IPS-20b (cell line): Measurements from ENCODE around the gene FAM151B.
"Not testable (repeated sequence)": the region's sequence is repeated elsewhere in the genome, so short reads cannot be mapped to it uniquely, and the experiment has no call there.

Experiments
- H3K27ac ChIP-seq: one replicate; pipeline ENCODE4 v1.5.1; 2013; ENCODE audit warnings: low read length
- H3K27me3 ChIP-seq: 2 replicates; pipeline ENCODE4 v1.6.1; 2013; ENCODE audit warnings: mild to moderate bottlenecking, low read length, inconsistent platforms; ENCODE audit not compliant: insufficient read depth
- H3K36me3 ChIP-seq: 2 replicates; pipeline ENCODE4 v1.6.1; 2013; ENCODE audit warnings: low read depth, mild to moderate bottlenecking, inconsistent platforms, low read length, moderate library complexity; ENCODE audit not compliant: insufficient read depth
- H3K4me1 ChIP-seq: 2 replicates; pipeline ENCODE4 v1.6.1; 2013; ENCODE audit warnings: mild to moderate bottlenecking, control low read depth, inconsistent platforms, low read length, moderate library complexity; ENCODE audit not compliant: insufficient read depth
- H3K4me3 ChIP-seq: 2 replicates; pipeline ENCODE4 v1.5.1; 2013; ENCODE audit warnings: mild to moderate bottlenecking, low read length, inconsistent platforms
- H3K9ac ChIP-seq: 2 replicates; pipeline ENCODE4 v1.6.1; 2013; ENCODE audit warnings: low read depth, mild to moderate bottlenecking, inconsistent platforms, low read length, moderate library complexity
- H3K9me3 ChIP-seq: 2 replicates; pipeline ENCODE4 v1.6.1; 2013; ENCODE audit warnings: mild to moderate bottlenecking, low read depth, low read length, inconsistent platforms; ENCODE audit not compliant: insufficient read depth

FAM151B gene

GRCh38 chr5:80568251-80568650 is 80.4 kb downstream of the FAM151B start:
- H3K27me3 ChIP-seq: peaks cover 100% of the 10 kb centered on the region
- H3K4me1 ChIP-seq: no peaks in the 10 kb centered on the region
- H3K9ac ChIP-seq: no peak overlapping the region
- H3K27ac ChIP-seq: no peak overlapping the region
- no peaks in the 10 kb centered on the region for H3K36me3 ChIP-seq
- peak overlapping the region; percentile 68; the same call in 1 of the 2 replicates for H3K4me3 ChIP-seq
- no peaks in the 10 kb centered on the region for H3K9me3 ChIP-seq

- peaks cover 93% of the 10 kb centered on the region for H3K27me3 ChIP-seq
These were observed 81.4 kb downstream of the FAM151B start for GRCh38 chr5:80569086-80569960.

GRCh38 chr5:80569961-80570786 is 82.3 kb downstream of the FAM151B start, which contains the start of gene ANKRD34B:
Gene ANKRD34B, minus strand, starts transcription at chr5:80570280. Its CDS starts 10,261 bp downstream, at chr5:80560019.
- Histone ChIP-seq H3K9ac (no peak within 1 kb of the TSS), H3K36me3 (no peaks in the 10 kb centered on the region), H3K9me3 (no peaks in the 10 kb centered on the region), H3K4me1 (no peaks in the 10 kb centered on the region), H3K27me3 (peaks cover 84% of the 10 kb centered on the region), H3K4me3 (peak within 1 kb of the TSS; percentile 68), H3K27ac (no peak within 1 kb of the TSS)

More at GRCh38 chr5:80569086-80569960, 81.4 kb downstream of the FAM151B start:
- Histone ChIP-seq H3K4me1 (no peaks in the 10 kb centered on the region), H3K9me3 (no peaks in the 10 kb centered on the region), H3K4me3 (peak overlapping the region; percentile 68), H3K36me3 (no peaks in the 10 kb centered on the region), H3K9ac (no peak overlapping the region), H3K27ac (no peak overlapping the region)

- Histone ChIP-seq H3K9ac (no peak overlapping the region), H3K27ac (no peak overlapping the region), H3K4me1 (no peaks in the 10 kb centered on the region), H3K36me3 (no peaks in the 10 kb centered on the region), H3K27me3 (peaks cover 55% of the 10 kb centered on the region), H3K4me3 (no peak overlapping the region), H3K9me3 (no peaks in the 10 kb centered on the region)
These were observed 85.2 kb downstream of the FAM151B start for GRCh38 chr5:80573062-80573461.

- H3K27ac ChIP-seq: no peak overlapping the region
- no peak overlapping the region for H3K9ac ChIP-seq
- no peaks in the 10 kb centered on the region for H3K4me1 ChIP-seq
- peaks cover 22% of the 10 kb centered on the region for H3K27me3 ChIP-seq
- no peaks in the 10 kb centered on the region for H3K36me3 ChIP-seq
- H3K4me3 ChIP-seq: no peak overlapping the region
- H3K9me3 ChIP-seq: no peaks in the 10 kb centered on the region
These were observed 88.5 kb downstream of the FAM151B start for GRCh38 chr5:80576383-80576782.

- Histone ChIP-seq H3K4me3 (no peak overlapping the region), H3K9ac (no peak overlapping the region), H3K36me3 (no peaks in the 10 kb centered on the region), H3K4me1 (no peaks in the 10 kb centered on the region), H3K9me3 (no peaks in the 10 kb centered on the region), H3K27me3 (peaks cover 9% of the 10 kb centered on the region; the same call in 1 of the 2 replicates), H3K27ac (no peak overlapping the region)
These were observed 89.8 kb downstream of the FAM151B start for GRCh38 chr5:80577707-80578106.

- no peak overlapping the region for H3K27ac ChIP-seq
These were observed 91.2 kb downstream of the FAM151B start for GRCh38 chr5:80579050-80579449.

GRCh38 chr5:80580291-80580690 is 92.4 kb downstream of the FAM151B start:
- not testable (repeated sequence) for H3K27me3 ChIP-seq, H3K4me3 ChIP-seq, H3K9me3 ChIP-seq, H3K27ac ChIP-seq, H3K4me1 ChIP-seq, H3K9ac ChIP-seq, H3K36me3 ChIP-seq

More at GRCh38 chr5:80579050-80579449, 91.2 kb downstream of the FAM151B start:
- Histone ChIP-seq H3K4me1 (no peaks in the 10 kb centered on the region), H3K9me3 (no peaks in the 10 kb centered on the region), H3K4me3 (no peak overlapping the region), H3K27me3 (no peaks in the 10 kb centered on the region; the same call in 1 of the 2 replicates), H3K9ac (no peak overlapping the region), H3K36me3 (no peaks in the 10 kb centered on the region)

- Histone ChIP-seq H3K4me3 (no peak overlapping the region), H3K27ac (no peak overlapping the region), H3K27me3 (no peaks in the 10 kb centered on the region), H3K9me3 (no peaks in the 10 kb centered on the region), H3K36me3 (no peaks in the 10 kb centered on the region), H3K9ac (no peak overlapping the region), H3K4me1 (no peaks in the 10 kb centered on the region)
These were observed 96.9 kb downstream of the FAM151B start for GRCh38 chr5:80584770-80585169.

GRCh38 chr5:80588858-80589540 is 101.1 kb downstream of the FAM151B start:
- no peaks in the 10 kb centered on the region for H3K9me3 ChIP-seq
- no peaks in the 10 kb centered on the region for H3K4me1 ChIP-seq
- H3K27ac ChIP-seq: no peak overlapping the region
- H3K4me3 ChIP-seq: no peak overlapping the region
- H3K9ac ChIP-seq: no peak overlapping the region
- no peaks in the 10 kb centered on the region for H3K27me3 ChIP-seq
- no peaks in the 10 kb centered on the region for H3K36me3 ChIP-seq

GRCh38 chr5:80590766-80591165 is 102.9 kb downstream of the FAM151B start:
- no peak overlapping the region for H3K27ac ChIP-seq
- H3K9ac ChIP-seq: no peak overlapping the region

More at GRCh38 chr5:80590766-80591165, 102.9 kb downstream of the FAM151B start:
- Histone ChIP-seq H3K27me3 (no peaks in the 10 kb centered on the region), H3K4me1 (no peaks in the 10 kb centered on the region), H3K9me3 (no peaks in the 10 kb centered on the region), H3K36me3 (no peaks in the 10 kb centered on the region), H3K4me3 (no peak overlapping the region)
